Caco-2 (cell line): ENCODE data around the gene GNG7. TPM values are rescaled to one million over a fixed set of nuclear protein-coding genes. Genes with fewer than 3 reads are reported as not detected.
"Not testable (repeated sequence)": the region's sequence is repeated elsewhere in the genome, so short reads cannot be mapped to it uniquely, and the experiment has no call there.

Experiments used
- BruUV-seq: library from RNA; stranded (reverse); fragments of 400-500 nt; replicated peaks from 2 replicates; lab custom pipeline; 2021; lab: Mats Ljungman, UMichigan
- CTCF ChIA-PET: fragments of 300-600 bp; sonication (Branson Sonifier 250); formaldehyde crosslinking; loops from one replicate; lab custom pipeline; 2022; ENCODE audit warnings: antibody characterized with exemption; lab: Charles Lee
- POLR2A ChIA-PET: fragments of 300-600 bp; sonication (Branson Sonifier 250); formaldehyde crosslinking; loops from one replicate; lab custom pipeline; 2022; ENCODE audit warnings: antibody characterized with exemption; lab: Charles Lee
- DNase-seq, 2 experiments: peaks; one replicate each; pipeline versions ENCODE4 v3.0.0 to v3.0.0-alpha.2; 2020 to 2022
- H3K27me3 ChIP-seq: replicated peaks from 2 replicates; pipeline ENCODE4 v1.6.0; 2011; ENCODE audit warnings: low read length; ENCODE audit not compliant: control insufficient read depth, insufficient read depth
- H3K36me3 ChIP-seq: 2 replicates; pipeline ENCODE4 v1.5.1; 2011; ENCODE audit warnings: low read length; ENCODE audit not compliant: control insufficient read depth, insufficient read depth
- H3K4me1 ChIP-seq: fragments of 250-450 bp; sonication (Bioruptor Pico); 2 replicates; pipeline ENCODE4 v1.5.1; 2020; ENCODE audit warnings: mild to moderate bottlenecking
- H3K4me3 ChIP-seq: 2 replicates; pipeline ENCODE4 v1.5.1; 2011; ENCODE audit warnings: low read depth, mild to moderate bottlenecking, control low read depth, low read length
- H3K9me3 ChIP-seq: fragments of 250-450 bp; sonication (Bioruptor Pico); 2 replicates; pipeline ENCODE4 v1.5.1; 2020; ENCODE audit warnings: mild to moderate bottlenecking, moderate library complexity
- H3K27ac Mint-ChIP-seq: one replicate; pipeline ENCODE4 v1.8.0; 2022; ENCODE audit warnings: mixed read lengths; ENCODE audit not compliant: unreplicated experiment
- H3K27me3 Mint-ChIP-seq: one replicate; pipeline ENCODE4 v1.8.0; 2022; ENCODE audit warnings: mixed read lengths; ENCODE audit not compliant: insufficient read depth, unreplicated experiment
- H3K36me3 Mint-ChIP-seq: one replicate; pipeline ENCODE4 v1.8.0; 2022; ENCODE audit warnings: mild to moderate bottlenecking, mixed read lengths; ENCODE audit not compliant: insufficient read depth, unreplicated experiment
- H3K4me1 Mint-ChIP-seq: one replicate; pipeline ENCODE4 v1.8.0; 2022; ENCODE audit warnings: low read depth, mixed read lengths; ENCODE audit not compliant: unreplicated experiment
- H3K4me3 Mint-ChIP-seq: one replicate; pipeline ENCODE4 v1.8.0; 2022; ENCODE audit warnings: mild to moderate bottlenecking, moderate library complexity, mixed read lengths; ENCODE audit not compliant: unreplicated experiment
- H3K9me3 Mint-ChIP-seq: one replicate; pipeline ENCODE4 v1.8.0; 2022; ENCODE audit warnings: mixed read lengths; ENCODE audit not compliant: unreplicated experiment
- intact Hi-C: fragments of 100-400 bp; cut with micrococcal nuclease; formaldehyde crosslinking; loops from one replicate; pipeline ENCODE4 v1.10.0; 2022; ENCODE audit not compliant: unreplicated experiment
- total RNA-seq: library from RNA; stranded (reverse); gene quantifications from 2 replicates; pipeline ENCODE4 v1.2.3, GENCODE V29; 2022
- TF ChIP-seq, protein P1 (sequence below), 2 experiments: fragments of 200-600 bp in 1 of 2; IDR thresholded peaks; 1 replicate in 1 of 2; 2 replicates in 1 of 2; pipeline versions ENCODE4 v1.5.1 to v1.8.0; 2011 to 2022; ENCODE audit warnings: antibody characterized with exemption in 1 of 2, control low read depth in 1 of 2, inconsistent platforms in 1 of 2, low read depth in 1 of 2, low read length in 1 of 2, mild to moderate bottlenecking in 1 of 2, moderate library complexity in 1 of 2; ENCODE audit not compliant: insufficient read depth in 1 of 2, severe bottlenecking in 1 of 2, unreplicated experiment in 1 of 2

Gene GNG7
- total RNA-seq, 1 experiment from 2014 or later = 0.43 TPM

DNA sequence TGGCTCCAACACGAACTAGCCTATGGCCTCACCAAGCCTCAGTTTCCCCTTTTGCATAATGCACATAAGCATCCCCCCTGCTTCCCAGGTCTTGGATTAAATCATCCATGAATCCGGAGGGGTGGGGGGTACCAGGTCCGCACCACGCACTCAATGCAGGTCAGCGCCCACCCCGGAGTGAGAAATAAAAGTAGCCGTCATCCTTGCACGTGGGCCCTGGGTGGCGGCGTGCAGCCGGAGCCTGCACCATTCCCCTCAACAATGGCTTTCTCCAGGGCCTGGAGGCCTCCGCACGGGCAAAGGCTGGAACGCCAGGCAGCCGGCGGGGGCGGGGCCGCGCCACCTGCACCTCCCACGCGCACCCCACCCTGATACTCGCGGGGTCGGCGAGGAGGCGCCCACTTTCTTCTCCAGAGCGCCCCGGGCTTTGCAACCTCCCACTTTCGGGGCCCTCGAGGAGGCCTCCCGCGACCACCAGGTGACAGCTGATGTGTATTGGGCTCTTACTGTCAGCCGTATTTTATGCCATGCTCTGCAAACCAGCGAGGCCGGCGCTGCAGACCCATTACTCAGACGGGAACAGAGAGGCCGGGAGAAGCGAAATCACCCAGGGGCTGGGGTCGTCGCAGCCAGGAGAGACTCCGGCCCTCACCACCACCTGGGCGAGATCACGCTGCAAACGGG lies 227.3 kb downstream of the GNG7 start:
- Mint-ChIP-seq H3K36me3 (peaks cover 50% of the 10 kb centered on the region), H3K27me3 (no peaks in the 10 kb centered on the region)
- POLR2A ChIA-PET = interaction anchor here (0.5 to 3.7 kb wide), 44 partner anchors 9 to 834 kb away, joined by 3 to 139 read pairs (median 5); partner anchors contain the start of genes LMNB2, LSM7, SGTA and SPPL2B

DNA sequence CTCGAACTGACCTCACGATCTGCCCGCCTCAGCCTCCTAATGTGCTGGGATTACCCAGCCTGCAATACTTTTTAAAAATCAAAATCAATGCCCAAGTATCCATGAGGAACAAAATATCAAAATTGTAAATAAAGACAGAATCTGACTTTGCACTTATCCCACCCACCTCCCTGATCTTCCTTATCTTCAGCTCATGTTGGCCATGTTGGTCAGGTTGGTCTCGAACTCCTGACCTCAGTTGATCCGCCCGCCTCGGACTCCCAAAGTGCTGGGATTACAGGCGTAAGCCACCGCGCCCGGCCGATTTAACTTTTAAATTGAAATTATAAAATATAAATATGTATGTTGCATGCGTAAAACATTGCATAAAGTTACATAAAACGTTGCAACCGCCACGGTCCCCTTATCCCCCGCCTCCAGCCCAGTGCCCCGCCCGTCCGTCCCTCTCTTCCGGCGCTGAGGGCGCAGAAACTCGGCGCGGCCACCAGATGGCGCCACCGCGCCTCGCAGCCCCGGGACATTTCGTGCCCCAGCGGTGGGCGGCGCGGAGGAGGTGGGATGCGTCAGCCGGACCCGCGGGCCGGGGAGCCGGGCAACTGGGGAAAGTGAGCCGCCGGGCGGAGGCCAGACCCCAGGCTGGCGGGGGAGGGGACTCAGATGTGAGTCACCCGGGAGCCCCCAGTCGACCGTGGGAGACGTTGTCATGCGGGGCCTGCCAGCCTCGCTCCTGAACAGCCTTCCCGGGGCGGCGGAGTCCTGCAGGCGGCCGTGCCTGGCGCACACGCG lies 228.1 kb downstream of the GNG7 start:
- intact Hi-C loops = loop anchor here (1.0 to 5.0 kb wide), 4 partner anchors 53 to 137 kb away; no protein-coding TSS in a partner anchor
- CTCF ChIA-PET = interaction anchor here (0.6 to 2.4 kb wide), 3 partner anchors 137 to 1681 kb away, joined by 3 to 30 read pairs (median 12); no protein-coding TSS in a partner anchor
- Histone ChIP-seq H3K9me3 (no peaks in the 10 kb centered on the region), H3K36me3 (no peaks in the 10 kb centered on the region; the same call in 1 of the 2 replicates), H3K4me3 (peak overlapping the region; percentile 46), H3K27me3 (no peaks in the 10 kb centered on the region), H3K4me1 (no peaks in the 10 kb centered on the region)
- BruUV-seq = no TSS peak
- Mint-ChIP-seq H3K27ac (peak overlapping the region; percentile 91), H3K4me3 (peak overlapping the region; percentile 88), H3K27me3 (no peaks in the 10 kb centered on the region), H3K9me3 (no peaks in the 10 kb centered on the region), H3K36me3 (peaks cover 44% of the 10 kb centered on the region), H3K4me1 (no peaks in the 10 kb centered on the region)
- peak; percentile 87 to 91 for DNase-seq
- TF ChIP-seq, protein P1, sequence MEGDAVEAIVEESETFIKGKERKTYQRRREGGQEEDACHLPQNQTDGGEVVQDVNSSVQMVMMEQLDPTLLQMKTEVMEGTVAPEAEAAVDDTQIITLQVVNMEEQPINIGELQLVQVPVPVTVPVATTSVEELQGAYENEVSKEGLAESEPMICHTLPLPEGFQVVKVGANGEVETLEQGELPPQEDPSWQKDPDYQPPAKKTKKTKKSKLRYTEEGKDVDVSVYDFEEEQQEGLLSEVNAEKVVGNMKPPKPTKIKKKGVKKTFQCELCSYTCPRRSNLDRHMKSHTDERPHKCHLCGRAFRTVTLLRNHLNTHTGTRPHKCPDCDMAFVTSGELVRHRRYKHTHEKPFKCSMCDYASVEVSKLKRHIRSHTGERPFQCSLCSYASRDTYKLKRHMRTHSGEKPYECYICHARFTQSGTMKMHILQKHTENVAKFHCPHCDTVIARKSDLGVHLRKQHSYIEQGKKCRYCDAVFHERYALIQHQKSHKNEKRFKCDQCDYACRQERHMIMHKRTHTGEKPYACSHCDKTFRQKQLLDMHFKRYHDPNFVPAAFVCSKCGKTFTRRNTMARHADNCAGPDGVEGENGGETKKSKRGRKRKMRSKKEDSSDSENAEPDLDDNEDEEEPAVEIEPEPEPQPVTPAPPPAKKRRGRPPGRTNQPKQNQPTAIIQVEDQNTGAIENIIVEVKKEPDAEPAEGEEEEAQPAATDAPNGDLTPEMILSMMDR (IDR thresholded peaks at IDR 0.05; ENCODE audit: insufficient read depth in 1 of 2, low read depth in 1 of 2, low read length in 1 of 2, severe bottlenecking in 1 of 2, unreplicated experiment in 1 of 2) = peak; percentile 91 to 95
- POLR2A ChIA-PET = no interaction called here

More for the DNA sequence above, 227.3 kb downstream of the GNG7 start:
- Histone ChIP-seq H3K27me3 (no peaks in the 10 kb centered on the region), H3K4me3 (peak overlapping the region; percentile 46), H3K4me1 (no peaks in the 10 kb centered on the region), H3K36me3 (no peaks in the 10 kb centered on the region; the same call in 1 of the 2 replicates), H3K9me3 (no peaks in the 10 kb centered on the region)
- intact Hi-C loops = loop anchor here (5.0 kb wide), 2 partner anchors 52 to 122 kb away; no protein-coding TSS in a partner anchor
- TF ChIP-seq, protein P1 (IDR thresholded peaks at IDR 0.05; ENCODE audit: insufficient read depth in 1 of 2, low read depth in 1 of 2, low read length in 1 of 2, severe bottlenecking in 1 of 2, unreplicated experiment in 1 of 2) = no peak
- Mint-ChIP-seq H3K9me3 (no peaks in the 10 kb centered on the region), H3K27ac (peak overlapping the region; percentile 91), H3K4me3 (peak overlapping the region; percentile 88), H3K4me1 (no peaks in the 10 kb centered on the region)
- peak; percentile 63 to 65 for DNase-seq
- BruUV-seq = no TSS peak
- CTCF ChIA-PET = interaction anchor here (0.8 to 2.4 kb wide), 8 partner anchors 66 to 139 kb away, joined by 3 to 30 read pairs (median 6); no protein-coding TSS in a partner anchor

DNA sequence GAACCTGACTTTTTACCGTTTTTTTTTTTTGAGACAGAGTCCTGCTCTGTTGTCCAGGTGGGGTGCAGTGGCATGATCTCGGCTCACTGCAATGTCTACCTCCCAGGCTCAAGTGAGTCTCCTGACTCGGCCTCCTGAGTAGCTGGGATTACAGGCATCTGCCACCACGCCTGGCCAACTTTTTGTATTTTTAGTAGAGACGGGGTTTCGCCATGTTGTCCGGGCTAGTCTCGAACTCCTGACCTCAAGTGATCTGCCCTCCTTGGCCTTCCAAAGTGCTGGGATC lies 232.6 kb downstream of the GNG7 start:
- H3K27me3 ChIP-seq, H3K4me1 Mint-ChIP-seq, BruUV-seq, H3K4me1 ChIP-seq, CTCF ChIA-PET, H3K9me3 ChIP-seq, H3K36me3 ChIP-seq, H3K4me3 ChIP-seq, H3K36me3 Mint-ChIP-seq, H3K27me3 Mint-ChIP-seq, DNase-seq, H3K9me3 Mint-ChIP-seq, intact Hi-C loops, H3K4me3 Mint-ChIP-seq, POLR2A ChIA-PET: not testable (repeated sequence)
- peak overlapping the region; percentile 53 for H3K27ac Mint-ChIP-seq
